ENCODE data around the gene SNX20.

GRCh38 chr16:50645563-50646220, 35.4 kb downstream of the SNX20 start:
- TF ChIP-seq, protein P1, sequence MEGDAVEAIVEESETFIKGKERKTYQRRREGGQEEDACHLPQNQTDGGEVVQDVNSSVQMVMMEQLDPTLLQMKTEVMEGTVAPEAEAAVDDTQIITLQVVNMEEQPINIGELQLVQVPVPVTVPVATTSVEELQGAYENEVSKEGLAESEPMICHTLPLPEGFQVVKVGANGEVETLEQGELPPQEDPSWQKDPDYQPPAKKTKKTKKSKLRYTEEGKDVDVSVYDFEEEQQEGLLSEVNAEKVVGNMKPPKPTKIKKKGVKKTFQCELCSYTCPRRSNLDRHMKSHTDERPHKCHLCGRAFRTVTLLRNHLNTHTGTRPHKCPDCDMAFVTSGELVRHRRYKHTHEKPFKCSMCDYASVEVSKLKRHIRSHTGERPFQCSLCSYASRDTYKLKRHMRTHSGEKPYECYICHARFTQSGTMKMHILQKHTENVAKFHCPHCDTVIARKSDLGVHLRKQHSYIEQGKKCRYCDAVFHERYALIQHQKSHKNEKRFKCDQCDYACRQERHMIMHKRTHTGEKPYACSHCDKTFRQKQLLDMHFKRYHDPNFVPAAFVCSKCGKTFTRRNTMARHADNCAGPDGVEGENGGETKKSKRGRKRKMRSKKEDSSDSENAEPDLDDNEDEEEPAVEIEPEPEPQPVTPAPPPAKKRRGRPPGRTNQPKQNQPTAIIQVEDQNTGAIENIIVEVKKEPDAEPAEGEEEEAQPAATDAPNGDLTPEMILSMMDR (conservative IDR thresholded peaks at IDR 0.05; ENCODE audit: low read depth in 2 of 2), result no peak
- TF ChIP-seq EZH2 (IDR thresholded peaks at IDR 0.05; ENCODE audit: low read depth, unreplicated experiment) (no peak), POLR2AphosphoS5 (IDR thresholded peaks at IDR 0.05; ENCODE audit: low read depth) (no peak), REST (IDR thresholded peaks at IDR 0.05; ENCODE audit: unreplicated experiment) (no peak), EZH2phosphoT487 (IDR thresholded peaks at IDR 0.05; ENCODE audit: unreplicated experiment) (no peak), NANOG (IDR thresholded peaks at IDR 0.05; ENCODE audit: borderline replicate concordance) (no peak)

Data from GM23338 (cell line).